GM21737 (cell line): ENCODE results near the gene ADAMTSL3.
"Not testable (repeated sequence)": the region's sequence is repeated elsewhere in the genome, so short reads cannot be mapped to it uniquely, and the experiment has no call there.

Experiments
- ATAC-seq: cut with Tn5 transposase; IDR thresholded peaks from one replicate; pipeline ENCODE4 v1.9.1; 2021; ENCODE audit warnings: mild to moderate bottlenecking, moderate library complexity; ENCODE audit not compliant: unreplicated experiment

Gene ADAMTSL3

GRCh38 chr15:83747050-83747717 lies 93.3 kb downstream of the ADAMTSL3 start:
- no peak for ATAC-seq

- no peak for ATAC-seq
Observed at GRCh38 chr15:83747718-83748110, 93.8 kb downstream of the ADAMTSL3 start.

GRCh38 chr15:83753872-83754493 lies 100.1 kb downstream of the ADAMTSL3 start:
- no peak for ATAC-seq

GRCh38 chr15:83757291-83757690 lies 103.4 kb downstream of the ADAMTSL3 start:
- not testable (repeated sequence) for ATAC-seq

- no peak for ATAC-seq
Observed at GRCh38 chr15:83762367-83762766, 108.4 kb downstream of the ADAMTSL3 start.

GRCh38 chr15:83764201-83764838 lies 110.4 kb downstream of the ADAMTSL3 start:
- ATAC-seq: no peak

- no peak for ATAC-seq
Observed at GRCh38 chr15:83766339-83766738, 112.4 kb downstream of the ADAMTSL3 start.

GRCh38 chr15:83767741-83768140 lies 113.8 kb downstream of the ADAMTSL3 start:
- ATAC-seq: no peak

GRCh38 chr15:83769411-83769999 lies 115.6 kb downstream of the ADAMTSL3 start:
- ATAC-seq: no peak

- ATAC-seq: no peak
Observed at GRCh38 chr15:83775738-83776137, 121.8 kb downstream of the ADAMTSL3 start.

- ATAC-seq: no peak
Observed at GRCh38 chr15:83776986-83777385, 123.1 kb downstream of the ADAMTSL3 start.

GRCh38 chr15:83783227-83783626 lies 129.3 kb downstream of the ADAMTSL3 start:
- no peak for ATAC-seq

- no peak for ATAC-seq
Observed at GRCh38 chr15:83784975-83785374, 131.1 kb downstream of the ADAMTSL3 start.

- no peak for ATAC-seq
Observed at GRCh38 chr15:83786336-83786735, 132.4 kb downstream of the ADAMTSL3 start.

GRCh38 chr15:83793069-83793468 lies 139.1 kb downstream of the ADAMTSL3 start:
- no peak for ATAC-seq

- ATAC-seq: no peak
Observed at GRCh38 chr15:83794209-83794608, 140.3 kb downstream of the ADAMTSL3 start.

- ATAC-seq: no peak
Observed at GRCh38 chr15:83809345-83809744, 155.4 kb downstream of the ADAMTSL3 start.

- ATAC-seq: no peak
Observed at GRCh38 chr15:83810110-83810509, 156.2 kb downstream of the ADAMTSL3 start.

- ATAC-seq: no peak
Observed at GRCh38 chr15:83813682-83814081, 159.8 kb downstream of the ADAMTSL3 start.

GRCh38 chr15:83815506-83815905 lies 161.6 kb downstream of the ADAMTSL3 start:
- no peak for ATAC-seq

- ATAC-seq: no peak
Observed at GRCh38 chr15:83816124-83816883, 162.4 kb downstream of the ADAMTSL3 start.
